ENCODE results near the gene B3GNT2.

The B3GNT2 gene

GRCh38 chr2:62229082-62229605 is 33.2 kb downstream of the B3GNT2 start:
- DNase-seq (ENCODE audit: low read depth), result no peak
- TF ChIP-seq, protein P1, sequence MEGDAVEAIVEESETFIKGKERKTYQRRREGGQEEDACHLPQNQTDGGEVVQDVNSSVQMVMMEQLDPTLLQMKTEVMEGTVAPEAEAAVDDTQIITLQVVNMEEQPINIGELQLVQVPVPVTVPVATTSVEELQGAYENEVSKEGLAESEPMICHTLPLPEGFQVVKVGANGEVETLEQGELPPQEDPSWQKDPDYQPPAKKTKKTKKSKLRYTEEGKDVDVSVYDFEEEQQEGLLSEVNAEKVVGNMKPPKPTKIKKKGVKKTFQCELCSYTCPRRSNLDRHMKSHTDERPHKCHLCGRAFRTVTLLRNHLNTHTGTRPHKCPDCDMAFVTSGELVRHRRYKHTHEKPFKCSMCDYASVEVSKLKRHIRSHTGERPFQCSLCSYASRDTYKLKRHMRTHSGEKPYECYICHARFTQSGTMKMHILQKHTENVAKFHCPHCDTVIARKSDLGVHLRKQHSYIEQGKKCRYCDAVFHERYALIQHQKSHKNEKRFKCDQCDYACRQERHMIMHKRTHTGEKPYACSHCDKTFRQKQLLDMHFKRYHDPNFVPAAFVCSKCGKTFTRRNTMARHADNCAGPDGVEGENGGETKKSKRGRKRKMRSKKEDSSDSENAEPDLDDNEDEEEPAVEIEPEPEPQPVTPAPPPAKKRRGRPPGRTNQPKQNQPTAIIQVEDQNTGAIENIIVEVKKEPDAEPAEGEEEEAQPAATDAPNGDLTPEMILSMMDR (IDR thresholded peaks at IDR 0.05; ENCODE audit: low read depth, low read length, missing control alignments), result no peak
- in situ Hi-C loops (cut with HindIII; ENCODE audit: low sequenced_read_pairs), result no loop called here
- no peak overlapping the region for H3K4me3 ChIP-seq (ENCODE audit: low read depth, low read length)

DNA sequence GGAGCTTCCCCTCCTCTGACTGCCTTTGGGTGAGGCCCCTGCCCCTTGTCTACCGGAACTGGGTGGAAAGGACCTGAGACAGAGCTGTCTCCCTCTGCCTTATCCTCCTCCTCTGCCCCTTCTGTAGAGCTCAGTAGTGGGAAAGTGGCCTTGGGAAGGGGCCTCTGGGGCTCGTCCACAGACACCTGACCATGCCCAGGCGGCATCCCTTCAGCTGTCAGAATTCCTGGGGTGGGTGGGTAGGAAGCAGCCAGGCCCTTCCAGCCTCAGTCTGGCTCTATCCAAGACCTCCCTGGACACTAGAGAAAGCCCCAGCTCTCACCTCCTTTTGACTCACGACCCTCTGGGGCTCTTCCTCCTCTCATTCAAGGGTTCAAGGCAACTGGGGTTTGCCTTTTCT is 35.6 kb downstream of the B3GNT2 start:
- in situ Hi-C loops (cut with HindIII; ENCODE audit: low sequenced_read_pairs), result no loop called here
- no peak overlapping the region for H3K4me3 ChIP-seq (ENCODE audit: low read depth, low read length)
- DNase-seq (ENCODE audit: low read depth), result no peak
- TF ChIP-seq, protein P1 (IDR thresholded peaks at IDR 0.05; ENCODE audit: low read depth, low read length, missing control alignments), result no peak

GRCh38 chr2:62234755-62235655 is 39.1 kb downstream of the B3GNT2 start:
- no peak for DNase-seq (ENCODE audit: low read depth)
- TF ChIP-seq, protein P1 (IDR thresholded peaks at IDR 0.05; ENCODE audit: low read depth, low read length, missing control alignments), result no peak
- in situ Hi-C loops (cut with HindIII; ENCODE audit: low sequenced_read_pairs), result no loop called here
- no peak overlapping the region for H3K4me3 ChIP-seq (ENCODE audit: low read depth, low read length)

DNA sequence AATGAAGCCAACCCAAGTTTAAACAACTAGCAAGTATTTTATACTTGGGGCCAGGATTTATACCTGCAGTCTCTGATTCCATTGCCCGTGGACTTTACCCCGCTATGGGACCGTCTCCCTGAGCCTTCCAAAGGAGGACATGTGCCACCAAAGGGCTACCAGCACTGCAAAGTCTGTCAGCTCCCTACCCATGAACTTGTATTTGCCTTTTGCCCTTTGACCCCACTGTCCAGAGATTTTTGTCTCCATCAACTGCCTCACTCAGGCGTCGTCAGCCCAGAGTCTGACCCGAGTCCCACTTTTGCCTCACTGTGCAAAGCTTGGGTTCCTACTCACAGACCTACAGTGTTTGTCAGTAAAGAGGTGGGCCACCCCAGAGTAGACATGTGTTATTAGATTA is 40.6 kb downstream of the B3GNT2 start:
- no peak for DNase-seq (ENCODE audit: low read depth)
- H3K4me3 ChIP-seq (ENCODE audit: low read depth, low read length), result no peak overlapping the region
- in situ Hi-C loops (cut with HindIII; ENCODE audit: low sequenced_read_pairs), result no loop called here
- TF ChIP-seq, protein P1 (IDR thresholded peaks at IDR 0.05; ENCODE audit: low read depth, low read length, missing control alignments), result no peak

- H3K4me3 ChIP-seq (ENCODE audit: low read depth, low read length), result no peak overlapping the region
- in situ Hi-C loops (cut with HindIII; ENCODE audit: low sequenced_read_pairs), result no loop called here
- TF ChIP-seq, protein P1 (IDR thresholded peaks at IDR 0.05; ENCODE audit: low read depth, low read length, missing control alignments), result no peak
- no peak for DNase-seq (ENCODE audit: low read depth)
Observed at GRCh38 chr2:62238236-62238635, 42.3 kb downstream of the B3GNT2 start.

GRCh38 chr2:62240546-62240945 is 44.6 kb downstream of the B3GNT2 start:
- TF ChIP-seq, protein P1 (IDR thresholded peaks at IDR 0.05; ENCODE audit: low read depth, low read length, missing control alignments), result no peak
- in situ Hi-C loops (cut with HindIII; ENCODE audit: low sequenced_read_pairs), result no loop called here
- DNase-seq (ENCODE audit: low read depth), result no peak
- no peak overlapping the region for H3K4me3 ChIP-seq (ENCODE audit: low read depth, low read length)

All from astrocyte of the cerebellum (primary cell).